ENCODE measurements around the gene IFRD2.
A peak's percentile ranks its signal among the peaks of the same experiment; 100 is the strongest.
"Not testable (repeated sequence)": the region's sequence is repeated elsewhere in the genome, so short reads cannot be mapped to it uniquely, and the experiment has no call there.

IFRD2 gene

DNA sequence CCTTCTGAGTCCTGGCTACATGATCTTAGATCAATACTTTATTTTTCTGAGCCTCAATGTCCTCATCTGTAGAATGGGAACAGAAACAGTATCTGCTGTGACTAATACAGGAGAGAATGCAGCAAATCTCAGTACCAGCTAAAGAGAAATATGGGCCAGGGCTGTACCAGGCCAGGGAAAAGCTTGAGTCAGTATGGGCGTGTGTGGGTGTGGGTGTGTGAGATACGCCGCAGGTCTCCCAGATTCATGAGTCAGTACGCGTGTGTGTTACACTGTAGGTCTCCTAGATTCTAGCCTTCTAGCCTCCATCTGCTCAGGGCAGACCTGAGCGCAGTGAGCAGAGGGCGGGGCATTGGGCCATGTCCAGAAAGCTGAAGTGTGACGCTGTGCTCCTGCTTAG lies 41.0 kb downstream of the IFRD2 start:
- DNase-seq (ENCODE audit: low read depth), result peak; percentile 85
- TF ChIP-seq, protein P1, sequence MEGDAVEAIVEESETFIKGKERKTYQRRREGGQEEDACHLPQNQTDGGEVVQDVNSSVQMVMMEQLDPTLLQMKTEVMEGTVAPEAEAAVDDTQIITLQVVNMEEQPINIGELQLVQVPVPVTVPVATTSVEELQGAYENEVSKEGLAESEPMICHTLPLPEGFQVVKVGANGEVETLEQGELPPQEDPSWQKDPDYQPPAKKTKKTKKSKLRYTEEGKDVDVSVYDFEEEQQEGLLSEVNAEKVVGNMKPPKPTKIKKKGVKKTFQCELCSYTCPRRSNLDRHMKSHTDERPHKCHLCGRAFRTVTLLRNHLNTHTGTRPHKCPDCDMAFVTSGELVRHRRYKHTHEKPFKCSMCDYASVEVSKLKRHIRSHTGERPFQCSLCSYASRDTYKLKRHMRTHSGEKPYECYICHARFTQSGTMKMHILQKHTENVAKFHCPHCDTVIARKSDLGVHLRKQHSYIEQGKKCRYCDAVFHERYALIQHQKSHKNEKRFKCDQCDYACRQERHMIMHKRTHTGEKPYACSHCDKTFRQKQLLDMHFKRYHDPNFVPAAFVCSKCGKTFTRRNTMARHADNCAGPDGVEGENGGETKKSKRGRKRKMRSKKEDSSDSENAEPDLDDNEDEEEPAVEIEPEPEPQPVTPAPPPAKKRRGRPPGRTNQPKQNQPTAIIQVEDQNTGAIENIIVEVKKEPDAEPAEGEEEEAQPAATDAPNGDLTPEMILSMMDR (conservative IDR thresholded peaks at IDR 0.05; ENCODE audit: low read depth, low read length), result no peak
- no peak overlapping the region for H3K4me3 ChIP-seq (ENCODE audit: low read length)

DNA sequence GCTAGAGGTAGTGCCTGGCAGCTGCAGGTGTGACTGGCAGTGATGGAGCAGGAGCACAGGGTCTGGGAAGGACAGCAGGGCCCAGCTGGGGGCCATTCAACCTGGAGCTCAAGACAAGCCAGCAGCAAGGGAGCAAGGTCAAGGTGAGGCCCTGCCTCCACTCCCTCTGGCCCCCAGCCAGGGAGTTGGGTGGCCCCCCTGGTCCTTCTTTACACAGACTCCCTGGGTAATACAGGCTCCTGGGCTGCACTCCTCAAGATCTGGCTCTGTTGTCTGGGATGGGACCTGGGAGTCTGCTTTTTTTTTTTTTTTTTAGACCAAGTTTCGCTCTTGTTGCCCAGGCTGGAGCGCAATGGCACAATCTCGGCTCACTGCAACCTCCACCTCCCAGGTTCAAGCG lies 41.7 kb downstream of the IFRD2 start:
- TF ChIP-seq, protein P1 (conservative IDR thresholded peaks at IDR 0.05; ENCODE audit: low read depth, low read length), result no peak
- no peak for DNase-seq (ENCODE audit: low read depth)
- H3K4me3 ChIP-seq (ENCODE audit: low read length), result no peak overlapping the region

DNA sequence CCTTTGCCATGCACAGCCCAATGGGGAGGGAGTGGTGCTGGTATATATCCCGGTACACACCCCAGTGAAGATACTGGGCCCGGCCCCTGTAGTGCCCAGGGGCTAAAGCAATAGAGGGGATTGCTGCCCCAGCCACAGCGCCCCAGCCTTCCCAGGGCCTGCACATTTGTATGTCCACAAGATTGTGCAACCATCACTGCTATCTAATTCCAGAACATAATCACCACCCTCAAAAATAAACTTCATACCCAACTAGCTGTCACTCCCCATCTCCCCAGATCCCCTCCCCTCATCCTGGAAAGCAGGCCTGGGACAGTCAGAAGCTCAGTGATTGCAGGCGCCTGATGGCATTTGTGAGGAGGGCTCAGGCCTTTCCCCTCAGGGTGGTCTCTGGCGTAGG lies 42.8 kb downstream of the IFRD2 start:
- no peak for DNase-seq (ENCODE audit: low read depth)
- TF ChIP-seq, protein P1 (conservative IDR thresholded peaks at IDR 0.05; ENCODE audit: low read depth, low read length), result no peak
- no peak overlapping the region for H3K4me3 ChIP-seq (ENCODE audit: low read length)

DNA sequence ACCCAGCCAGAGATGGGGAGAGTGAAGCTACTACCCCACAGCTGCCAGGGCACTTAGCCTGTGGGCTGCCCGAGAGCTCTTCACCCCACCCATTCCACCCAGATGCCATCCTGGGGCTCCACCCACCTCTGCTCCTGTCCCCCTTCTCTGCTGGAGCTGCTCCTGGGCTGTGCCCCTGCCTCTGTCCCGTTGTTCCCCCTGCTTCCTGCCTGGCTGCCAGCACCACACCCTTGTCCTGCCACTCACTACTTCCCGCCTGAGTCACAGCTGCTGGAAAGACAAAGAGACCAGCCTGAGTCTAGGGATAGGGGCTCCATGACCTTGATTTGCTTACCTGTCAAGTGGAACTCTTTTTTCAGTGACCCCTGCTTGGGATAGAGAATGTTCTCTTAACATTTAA lies 43.8 kb downstream of the IFRD2 start:
- no peak overlapping the region for H3K4me3 ChIP-seq (ENCODE audit: low read length)
- DNase-seq (ENCODE audit: low read depth), result no peak
- TF ChIP-seq, protein P1 (conservative IDR thresholded peaks at IDR 0.05; ENCODE audit: low read depth, low read length), result no peak

DNA sequence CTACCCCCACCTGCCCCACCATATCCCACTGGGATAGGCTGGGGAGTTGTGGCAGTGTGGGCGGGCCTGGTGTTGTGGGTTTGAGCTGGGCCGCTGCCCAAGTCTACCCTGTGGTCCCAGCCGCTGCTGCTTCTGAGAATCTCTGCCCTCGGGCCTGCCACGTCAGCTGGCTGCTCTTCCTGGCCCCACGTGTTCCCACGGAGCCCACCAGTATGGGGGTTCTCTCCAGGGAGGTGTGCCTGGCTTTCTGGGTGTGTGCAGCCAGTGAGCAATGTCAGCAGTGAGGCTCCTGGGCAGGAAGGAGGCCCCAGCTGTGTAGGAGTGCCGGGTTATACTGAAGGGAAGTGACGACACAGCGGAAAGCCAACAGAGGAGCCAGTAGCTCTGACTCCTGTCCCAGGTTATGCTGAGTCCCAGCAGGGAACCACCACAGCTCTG lies 45.7 kb downstream of the IFRD2 start:
- no peak overlapping the region for H3K4me3 ChIP-seq (ENCODE audit: low read length)
- DNase-seq (ENCODE audit: low read depth), result no peak
- TF ChIP-seq, protein P1 (conservative IDR thresholded peaks at IDR 0.05; ENCODE audit: low read depth, low read length), result no peak

DNA sequence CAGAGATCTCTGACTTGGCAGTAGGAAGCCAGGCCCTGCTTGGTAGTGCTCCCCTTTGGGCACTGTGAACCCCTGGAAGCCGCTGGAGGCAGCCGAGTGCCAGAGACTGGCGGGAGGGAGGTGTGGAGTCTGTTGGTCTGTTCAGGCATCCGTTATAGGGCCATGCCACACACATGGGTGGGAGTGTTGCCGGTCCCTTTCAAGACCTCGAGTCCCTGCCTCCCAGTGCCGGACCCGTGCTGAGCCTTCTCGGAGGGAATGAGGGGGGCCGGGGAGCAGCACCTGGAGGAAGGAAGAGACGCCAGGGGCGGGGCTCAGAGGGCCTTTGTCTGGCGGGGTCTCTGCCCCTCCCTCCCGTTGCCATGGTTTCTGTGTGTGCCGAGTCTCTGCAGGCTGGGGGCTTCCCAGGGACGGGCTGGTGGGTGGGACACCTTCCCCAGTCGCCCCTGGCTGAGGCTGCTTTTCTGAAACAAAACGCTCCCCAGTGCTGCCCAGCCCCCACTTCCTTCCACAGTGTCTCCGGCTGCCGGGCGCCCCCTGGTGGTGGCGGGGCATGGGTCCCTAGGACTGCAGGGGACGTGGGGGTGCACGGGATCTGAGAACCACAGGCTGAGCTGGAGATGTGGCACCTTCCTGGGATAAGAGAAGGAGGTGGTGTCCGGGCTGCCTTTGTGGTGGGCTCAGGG lies 46.3 kb downstream of the IFRD2 start:
- H3K4me3 ChIP-seq (ENCODE audit: low read length), result peak overlapping the region; percentile 51
- TF ChIP-seq, protein P1 (conservative IDR thresholded peaks at IDR 0.05; ENCODE audit: low read depth, low read length), result peak; percentile 96
- DNase-seq (ENCODE audit: low read depth), result no peak

DNA sequence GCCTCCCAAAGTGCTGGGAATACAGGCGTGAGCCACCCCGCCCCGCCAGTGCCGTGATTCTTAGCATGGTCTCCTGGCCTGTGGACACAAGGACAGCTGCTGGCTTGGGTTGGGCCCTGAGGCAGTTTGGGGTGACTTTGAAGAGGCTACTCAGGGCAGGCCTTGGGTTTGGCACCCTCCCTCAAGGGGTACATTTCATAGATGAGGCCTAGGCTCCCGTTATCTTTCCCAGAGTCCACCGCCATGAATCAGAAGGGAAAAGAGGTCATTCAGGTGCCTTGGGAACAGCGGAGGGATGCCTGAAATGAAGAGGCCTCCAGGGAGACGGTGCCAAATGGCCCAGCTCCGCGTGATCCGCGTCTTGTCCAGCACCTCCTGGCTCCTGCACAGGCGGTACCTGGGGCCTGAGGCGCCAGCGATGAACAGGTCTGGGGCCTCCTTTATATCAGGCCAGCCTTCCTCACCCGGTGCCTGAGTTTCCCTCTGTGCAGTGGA lies 46.9 kb downstream of the IFRD2 start:
- TF ChIP-seq, protein P1 (conservative IDR thresholded peaks at IDR 0.05; ENCODE audit: low read depth, low read length), result no peak
- H3K4me3 ChIP-seq (ENCODE audit: low read length), result no peak overlapping the region
- no peak for DNase-seq (ENCODE audit: low read depth)

DNA sequence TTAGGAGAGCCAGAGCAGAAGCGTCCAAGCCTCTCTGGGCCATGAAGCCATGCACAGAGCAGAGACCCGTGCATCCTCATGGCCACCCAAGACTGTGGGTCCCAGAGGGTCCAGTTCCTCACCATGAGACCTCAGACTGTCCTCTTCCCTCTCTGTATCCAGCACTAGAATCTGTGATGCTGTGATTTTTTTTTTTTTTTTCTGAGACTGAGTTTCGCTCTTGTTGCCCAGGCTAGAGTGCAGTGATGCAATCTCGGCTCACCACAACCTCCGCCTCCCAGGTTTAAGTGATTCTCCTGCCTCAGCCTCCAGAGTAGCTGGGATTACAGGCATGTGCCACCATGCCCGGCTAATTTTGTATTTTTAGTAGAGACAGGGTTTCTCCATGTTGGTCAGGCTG lies 47.4 kb downstream of the IFRD2 start:
- not testable (repeated sequence) for DNase-seq (ENCODE audit: low read depth); H3K4me3 ChIP-seq (ENCODE audit: low read length)

Measured in retinal pigment epithelial cell (primary cell).